Measurements from ENCODE around the gene SRPK2. TPM values are rescaled to one million over a fixed set of nuclear protein-coding genes. Genes with fewer than 3 reads are reported as not detected.

SRPK2 gene
- total and polyA plus RNA-seq, 2 of the 8 experiments (the other 6 are each of a cell fraction or from before 2014, with no cell fraction given): 10.0 to 47.1 TPM

- TF ChIP-seq CBX5 (IDR thresholded peaks at IDR 0.05; ENCODE audit: low read depth, low read length) (no peak), TCF12 (IDR thresholded peaks at IDR 0.05; ENCODE audit: low read depth, low read length) (no peak), NANOG (IDR thresholded peaks at IDR 0.05; ENCODE audit: insufficient read depth, low read depth, low read length, poor library complexity, severe bottlenecking) (no peak)
Observed at GRCh38 chr7:105389088-105389650, 448 bp upstream of the SRPK2 start (continued).
